Measurements from ENCODE around the gene PPA1. TPM values are rescaled to one million over a fixed set of nuclear protein-coding genes. Genes with fewer than 3 reads are reported as not detected.
"Not testable (repeated sequence)": the region's sequence is repeated elsewhere in the genome, so short reads cannot be mapped to it uniquely, and the experiment has no call there.

PPA1 gene
- total RNA-seq, 1 donor from 2014 or later, result 119 TPM

DNA sequence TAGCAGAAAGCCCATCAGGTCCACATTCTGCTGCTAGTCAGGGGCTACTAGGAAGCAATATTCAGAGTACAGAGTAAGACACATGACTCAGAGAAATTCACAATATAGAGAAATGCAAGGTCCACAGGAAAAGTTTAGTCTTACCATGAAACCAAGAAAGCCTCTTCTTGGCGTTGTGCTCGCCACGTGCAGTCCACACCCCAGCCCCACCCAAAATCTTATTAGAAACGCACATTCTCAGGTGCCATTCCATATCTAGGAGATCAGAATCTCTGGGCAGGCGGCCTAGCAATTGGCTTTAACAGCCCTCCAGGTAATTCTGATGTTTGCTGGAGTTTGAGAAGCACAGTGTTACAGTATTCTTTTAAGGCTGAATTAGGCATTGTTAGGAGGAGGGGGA is 47.1 kb downstream of the PPA1 start:
- Mint-ChIP-seq H3K9me3 (ENCODE audit: low read depth) (no peaks in the 10 kb centered on the region), H3K4me3 (ENCODE audit: low read depth) (no peak overlapping the region), H3K27ac (no peak overlapping the region), H3K27me3 (peaks cover 16% of the 10 kb centered on the region), H3K4me1 (ENCODE audit: low read depth) (no peaks in the 10 kb centered on the region), H3K36me3 (ENCODE audit: insufficient read depth) (no peaks in the 10 kb centered on the region)
- no peak for DNase-seq (ENCODE audit: low spot score, unreplicated experiment)
- TF ChIP-seq, protein P1, sequence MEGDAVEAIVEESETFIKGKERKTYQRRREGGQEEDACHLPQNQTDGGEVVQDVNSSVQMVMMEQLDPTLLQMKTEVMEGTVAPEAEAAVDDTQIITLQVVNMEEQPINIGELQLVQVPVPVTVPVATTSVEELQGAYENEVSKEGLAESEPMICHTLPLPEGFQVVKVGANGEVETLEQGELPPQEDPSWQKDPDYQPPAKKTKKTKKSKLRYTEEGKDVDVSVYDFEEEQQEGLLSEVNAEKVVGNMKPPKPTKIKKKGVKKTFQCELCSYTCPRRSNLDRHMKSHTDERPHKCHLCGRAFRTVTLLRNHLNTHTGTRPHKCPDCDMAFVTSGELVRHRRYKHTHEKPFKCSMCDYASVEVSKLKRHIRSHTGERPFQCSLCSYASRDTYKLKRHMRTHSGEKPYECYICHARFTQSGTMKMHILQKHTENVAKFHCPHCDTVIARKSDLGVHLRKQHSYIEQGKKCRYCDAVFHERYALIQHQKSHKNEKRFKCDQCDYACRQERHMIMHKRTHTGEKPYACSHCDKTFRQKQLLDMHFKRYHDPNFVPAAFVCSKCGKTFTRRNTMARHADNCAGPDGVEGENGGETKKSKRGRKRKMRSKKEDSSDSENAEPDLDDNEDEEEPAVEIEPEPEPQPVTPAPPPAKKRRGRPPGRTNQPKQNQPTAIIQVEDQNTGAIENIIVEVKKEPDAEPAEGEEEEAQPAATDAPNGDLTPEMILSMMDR (IDR thresholded peaks at IDR 0.05; ENCODE audit: unreplicated experiment), result no peak

DNA sequence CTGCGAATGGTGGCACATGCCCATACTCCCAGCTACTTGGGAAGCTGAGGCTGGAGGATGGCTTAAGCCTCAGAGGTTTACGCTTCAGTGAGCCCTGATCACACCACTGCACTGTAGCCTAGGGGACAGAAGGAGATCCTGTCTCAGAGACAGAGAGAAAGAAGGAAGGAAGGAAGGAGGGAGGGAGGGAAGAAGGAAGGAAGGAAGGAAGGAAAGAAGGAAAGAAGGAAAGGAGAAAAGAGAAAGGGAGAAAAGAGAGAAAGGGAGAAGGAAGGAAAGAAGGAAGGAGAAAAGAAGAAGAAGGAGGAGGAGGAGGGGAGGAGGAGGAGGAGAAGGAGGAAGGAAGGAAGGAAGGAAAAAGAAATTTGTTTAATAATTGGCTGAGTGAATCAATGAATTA is 49.9 kb downstream of the PPA1 start:
- TF ChIP-seq, protein P1 (IDR thresholded peaks at IDR 0.05; ENCODE audit: unreplicated experiment), result no peak
- Mint-ChIP-seq H3K9me3 (ENCODE audit: low read depth) (peaks cover 3% of the 10 kb centered on the region), H3K36me3 (ENCODE audit: insufficient read depth) (no peaks in the 10 kb centered on the region), H3K4me1 (ENCODE audit: low read depth) (no peaks in the 10 kb centered on the region), H3K4me3 (ENCODE audit: low read depth) (no peak overlapping the region), H3K27ac (no peak overlapping the region), H3K27me3 (peaks cover 16% of the 10 kb centered on the region)
- no peak for DNase-seq (ENCODE audit: low spot score, unreplicated experiment)

DNA sequence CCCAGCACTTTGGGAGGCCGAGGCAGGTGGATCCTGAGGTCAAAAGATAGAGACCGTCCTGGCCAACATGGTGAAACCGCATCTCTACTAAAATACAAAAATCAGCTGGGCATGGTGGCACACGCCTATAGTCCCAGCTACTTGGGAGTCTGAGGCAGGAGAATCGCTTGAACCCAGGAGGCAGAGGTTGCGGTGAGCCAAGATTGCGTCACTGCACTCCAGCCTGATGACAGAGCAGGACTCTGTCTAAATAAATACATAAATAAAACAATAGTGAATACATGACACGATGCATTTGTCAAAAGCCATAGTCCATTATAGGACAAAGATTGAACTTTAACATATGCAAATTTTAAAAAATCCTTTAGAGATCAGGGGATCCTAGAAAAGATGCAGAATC is 54.0 kb downstream of the PPA1 start:
- H3K4me1 Mint-ChIP-seq (ENCODE audit: low read depth); H3K36me3 Mint-ChIP-seq (ENCODE audit: insufficient read depth); H3K27ac Mint-ChIP-seq; H3K9me3 Mint-ChIP-seq (ENCODE audit: low read depth); H3K4me3 Mint-ChIP-seq (ENCODE audit: low read depth); DNase-seq (ENCODE audit: low spot score, unreplicated experiment): not testable (repeated sequence)
- H3K27me3 Mint-ChIP-seq, result peaks cover 13% of the 10 kb centered on the region

DNA sequence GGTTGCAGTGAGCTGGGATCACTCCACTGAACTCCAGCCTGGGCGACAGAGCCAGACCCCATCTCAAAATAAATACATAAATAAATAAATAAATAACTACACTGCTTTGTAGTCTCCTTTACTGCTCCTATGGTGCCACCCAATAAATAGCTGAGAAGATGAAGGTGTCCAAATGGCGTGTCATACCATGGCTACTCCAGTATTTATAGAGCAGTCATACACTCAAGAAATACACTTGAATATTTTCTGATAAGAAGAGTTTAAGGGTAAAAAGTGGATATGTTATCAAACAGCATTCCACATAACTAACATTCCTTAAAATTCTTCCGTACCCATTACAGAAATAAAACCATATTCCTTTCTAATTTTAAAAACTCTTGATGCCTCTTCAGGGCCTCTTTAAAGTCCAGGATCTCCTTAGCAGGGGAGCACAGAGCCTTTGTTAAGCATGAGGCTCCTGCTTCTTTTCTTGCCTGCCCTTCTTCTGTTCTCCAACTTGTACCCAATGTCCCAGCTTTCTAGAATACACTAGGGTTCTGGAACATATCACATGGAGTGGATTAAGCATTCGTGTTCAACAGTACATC is 55.0 kb downstream of the PPA1 start:
- Mint-ChIP-seq H3K27me3 (peaks cover 7% of the 10 kb centered on the region), H3K36me3 (ENCODE audit: insufficient read depth) (no peaks in the 10 kb centered on the region), H3K27ac (no peak overlapping the region), H3K4me3 (ENCODE audit: low read depth) (no peak overlapping the region), H3K9me3 (ENCODE audit: low read depth) (peaks cover 3% of the 10 kb centered on the region), H3K4me1 (ENCODE audit: low read depth) (no peaks in the 10 kb centered on the region)
- no peak for DNase-seq (ENCODE audit: low spot score, unreplicated experiment)
- TF ChIP-seq, protein P1 (IDR thresholded peaks at IDR 0.05; ENCODE audit: unreplicated experiment), result no peak

DNA sequence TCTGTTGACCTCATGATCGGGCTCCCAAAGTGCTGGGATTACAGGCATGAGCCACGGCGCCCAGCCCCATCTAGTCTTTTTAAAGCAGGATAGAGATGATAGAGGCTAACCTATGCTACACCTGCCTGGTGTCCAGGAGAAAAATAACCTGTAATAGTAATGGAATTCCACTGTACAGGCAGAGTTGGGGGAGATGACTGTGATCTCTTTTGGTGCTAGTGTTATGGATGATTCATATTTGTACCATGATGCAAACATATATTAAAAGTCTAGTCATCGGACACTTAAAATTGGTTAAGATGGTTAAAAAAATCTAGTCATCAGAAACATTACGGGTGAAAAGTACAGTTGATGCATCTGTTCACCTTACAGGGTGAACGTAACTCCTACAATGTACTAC is 56.8 kb downstream of the PPA1 start:
- Mint-ChIP-seq H3K36me3 (ENCODE audit: insufficient read depth) (no peaks in the 10 kb centered on the region), H3K27me3 (no peaks in the 10 kb centered on the region), H3K4me3 (ENCODE audit: low read depth) (no peak overlapping the region), H3K27ac (no peak overlapping the region), H3K9me3 (ENCODE audit: low read depth) (peaks cover 3% of the 10 kb centered on the region), H3K4me1 (ENCODE audit: low read depth) (no peaks in the 10 kb centered on the region)
- TF ChIP-seq, protein P1 (IDR thresholded peaks at IDR 0.05; ENCODE audit: unreplicated experiment), result no peak
- no peak for DNase-seq (ENCODE audit: low spot score, unreplicated experiment)

DNA sequence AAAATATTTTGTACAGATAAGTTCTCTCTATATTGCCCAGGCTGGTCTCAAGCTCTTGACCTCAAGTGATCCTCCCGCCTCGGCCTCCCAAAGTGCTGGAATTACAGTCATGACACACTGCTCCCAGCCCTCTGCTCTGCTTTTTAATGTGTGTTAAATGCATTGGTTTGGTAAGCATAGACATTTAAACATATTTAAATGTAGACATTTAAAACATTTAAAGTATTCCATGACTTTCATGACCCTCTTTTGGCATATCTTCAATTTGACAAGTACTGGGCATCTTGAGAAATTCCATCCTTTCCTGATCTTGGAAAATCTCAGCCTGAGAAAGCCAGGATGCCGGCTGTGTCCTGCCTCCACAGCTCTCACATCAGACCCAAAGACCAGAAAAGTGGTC is 57.7 kb downstream of the PPA1 start:
- peaks cover 5% of the 10 kb centered on the region for H3K9me3 Mint-ChIP-seq (ENCODE audit: low read depth)
- no peaks in the 10 kb centered on the region for H3K27me3 Mint-ChIP-seq
- no peaks in the 10 kb centered on the region for H3K36me3 Mint-ChIP-seq (ENCODE audit: insufficient read depth)
- no peak overlapping the region for H3K27ac Mint-ChIP-seq
- no peaks in the 10 kb centered on the region for H3K4me1 Mint-ChIP-seq (ENCODE audit: low read depth)
- TF ChIP-seq, protein P1 (IDR thresholded peaks at IDR 0.05; ENCODE audit: unreplicated experiment), result no peak
- no peak for DNase-seq (ENCODE audit: low spot score, unreplicated experiment)
- no peak overlapping the region for H3K4me3 Mint-ChIP-seq (ENCODE audit: low read depth)
